ENCODE results near the gene TGFB1I1.
A peak's percentile ranks its signal among the peaks of the same experiment; 100 is the strongest.
"Not testable (repeated sequence)": the region's sequence is repeated elsewhere in the genome, so short reads cannot be mapped to it uniquely, and the experiment has no call there.

Gene TGFB1I1

DNA sequence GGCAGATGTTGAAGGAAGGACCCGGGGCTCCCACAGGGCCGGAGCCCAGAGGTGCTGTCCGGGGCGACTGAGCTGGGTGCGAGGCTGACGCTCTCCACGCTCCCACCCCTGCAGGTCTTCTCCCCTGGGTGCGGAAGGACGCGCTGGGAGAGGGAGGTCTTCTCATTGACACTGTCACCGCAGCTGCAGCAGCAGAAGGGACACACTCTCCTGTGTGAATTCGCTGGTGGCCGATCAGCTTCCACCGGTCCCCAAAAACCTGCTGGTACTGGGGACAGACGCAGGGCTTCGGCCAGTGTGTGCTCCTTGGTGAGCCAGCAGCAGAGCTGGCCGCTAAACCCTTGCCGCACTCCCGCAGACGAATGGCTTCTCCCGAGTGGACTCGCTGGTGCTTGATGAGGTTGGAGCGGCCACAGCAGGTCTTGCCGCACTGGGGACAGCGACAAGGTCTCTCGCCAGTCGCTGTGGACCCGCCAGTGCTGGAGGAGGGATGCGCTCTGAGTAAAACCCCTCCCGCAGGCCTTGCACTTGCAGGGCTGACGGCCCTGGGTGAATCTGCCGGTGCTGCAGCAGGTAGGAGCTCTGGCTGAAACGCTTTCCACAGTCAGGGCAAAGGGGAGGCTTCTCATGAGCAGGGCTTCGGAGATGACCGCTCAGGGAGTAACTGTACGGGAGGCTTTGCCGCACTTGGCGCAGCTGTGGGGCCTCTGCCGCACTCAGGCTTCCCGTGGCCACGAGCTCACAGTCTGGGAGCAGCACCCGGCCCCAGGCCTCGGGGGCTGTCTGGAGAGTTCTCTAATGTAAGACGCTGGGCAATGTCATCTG is 35.5 kb upstream of the TGFB1I1 start:
- no peaks in the 10 kb centered on the region for H3K36me3 ChIP-seq (ENCODE audit: control insufficient read depth, insufficient read depth, low read length)
- H3K4me1 ChIP-seq (ENCODE audit: control insufficient read depth, insufficient read depth, low read length) = no peaks in the 10 kb centered on the region
- H3K4me3 ChIP-seq (ENCODE audit: low read depth, low read length) = no peak overlapping the region
- H3K9me3 ChIP-seq (ENCODE audit: control insufficient read depth, insufficient read depth, low read length) = no peaks in the 10 kb centered on the region
- H3K27me3 ChIP-seq (ENCODE audit: control insufficient read depth, insufficient read depth, low read length) = no peaks in the 10 kb centered on the region
- H3K9ac ChIP-seq (ENCODE audit: low read depth, low read length) = no peak overlapping the region

DNA sequence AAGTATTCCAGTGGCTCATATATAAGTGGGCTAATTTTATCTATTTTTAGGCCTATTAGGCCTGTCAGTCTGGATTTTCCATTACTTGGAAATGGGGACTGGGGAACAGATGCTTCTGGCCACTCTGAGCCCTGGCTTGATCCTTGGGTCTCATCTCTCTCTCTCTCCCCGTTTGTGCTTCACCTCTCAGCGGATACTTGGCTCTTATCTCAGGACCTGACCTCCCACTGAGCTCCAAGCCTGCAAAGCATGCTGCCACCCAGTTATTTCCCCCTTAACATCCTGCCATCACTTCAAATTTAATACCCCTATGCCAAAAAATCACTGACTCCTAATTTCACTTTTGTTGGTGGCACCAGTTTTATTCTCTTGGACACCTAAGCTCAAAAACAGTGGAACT is 33.5 kb upstream of the TGFB1I1 start:
- no peaks in the 10 kb centered on the region for H3K9me3 ChIP-seq (ENCODE audit: control insufficient read depth, insufficient read depth, low read length)
- H3K9ac ChIP-seq (ENCODE audit: low read depth, low read length) = no peak overlapping the region
- no peak overlapping the region for H3K4me3 ChIP-seq (ENCODE audit: low read depth, low read length)
- no peaks in the 10 kb centered on the region for H3K36me3 ChIP-seq (ENCODE audit: control insufficient read depth, insufficient read depth, low read length)
- no peaks in the 10 kb centered on the region for H3K4me1 ChIP-seq (ENCODE audit: control insufficient read depth, insufficient read depth, low read length)
- no peaks in the 10 kb centered on the region for H3K27me3 ChIP-seq (ENCODE audit: control insufficient read depth, insufficient read depth, low read length)

GRCh38 chr16:31439023-31439422 is 32.9 kb upstream of the TGFB1I1 start:
- not testable (repeated sequence) for H3K4me3 ChIP-seq (ENCODE audit: low read depth, low read length); H3K9me3 ChIP-seq (ENCODE audit: control insufficient read depth, insufficient read depth, low read length); H3K4me1 ChIP-seq (ENCODE audit: control insufficient read depth, insufficient read depth, low read length); H3K36me3 ChIP-seq (ENCODE audit: control insufficient read depth, insufficient read depth, low read length); H3K9ac ChIP-seq (ENCODE audit: low read depth, low read length); H3K27me3 ChIP-seq (ENCODE audit: control insufficient read depth, insufficient read depth, low read length)

DNA sequence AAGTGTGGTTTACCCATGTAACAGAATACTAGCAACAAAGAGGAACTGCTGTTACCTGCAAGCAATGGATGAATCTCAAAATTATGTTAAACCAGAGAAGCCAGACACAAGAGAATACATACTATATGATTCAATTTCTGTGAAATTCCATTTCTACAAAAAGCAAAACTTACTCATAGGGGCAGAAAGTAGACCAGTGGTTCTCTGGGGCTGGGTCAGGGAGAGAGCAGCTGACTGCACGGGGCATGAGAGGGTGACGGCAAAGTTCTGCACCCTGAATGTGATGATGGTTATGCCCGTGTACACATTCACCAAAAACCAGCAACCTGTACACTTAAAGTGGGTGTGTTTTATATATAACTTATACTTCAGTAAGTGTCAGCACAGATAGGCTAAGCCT is 32.4 kb upstream of the TGFB1I1 start:
- Histone ChIP-seq H3K4me3 (ENCODE audit: low read depth, low read length) (no peak overlapping the region), H3K36me3 (ENCODE audit: control insufficient read depth, insufficient read depth, low read length) (no peaks in the 10 kb centered on the region), H3K9me3 (ENCODE audit: control insufficient read depth, insufficient read depth, low read length) (no peaks in the 10 kb centered on the region), H3K9ac (ENCODE audit: low read depth, low read length) (no peak overlapping the region), H3K27me3 (ENCODE audit: control insufficient read depth, insufficient read depth, low read length) (no peaks in the 10 kb centered on the region), H3K4me1 (ENCODE audit: control insufficient read depth, insufficient read depth, low read length) (no peaks in the 10 kb centered on the region)

DNA sequence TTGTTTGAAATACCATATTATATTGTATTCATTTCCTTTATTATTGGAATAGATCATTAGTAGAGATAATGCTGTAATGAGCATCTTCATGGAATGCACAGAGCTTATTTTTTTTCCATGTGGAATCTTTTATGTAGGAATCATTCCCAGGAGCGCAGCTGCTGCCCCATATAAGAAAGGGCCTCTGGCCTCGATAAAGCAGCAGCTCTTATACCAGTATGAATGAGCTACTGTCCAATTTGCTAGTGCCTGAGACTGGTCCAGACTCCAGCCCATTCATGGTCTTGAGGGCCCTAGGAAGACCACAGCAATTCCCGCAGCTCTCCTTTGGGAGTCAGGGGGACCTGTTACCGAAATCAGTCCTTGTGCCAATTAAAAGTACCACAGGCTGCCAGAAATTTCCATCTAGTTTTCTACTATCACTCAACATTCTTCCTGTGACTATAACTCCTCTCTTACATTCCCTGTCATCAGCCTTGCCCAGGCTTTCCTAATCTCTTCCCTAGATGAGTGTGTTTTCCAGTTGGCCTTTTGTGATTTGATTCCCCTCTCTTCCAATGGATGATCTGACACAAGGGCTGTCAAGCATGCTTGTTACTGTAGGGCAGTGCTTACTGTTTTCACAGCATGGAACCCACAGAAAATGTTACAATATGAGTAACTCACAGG is 31.3 kb upstream of the TGFB1I1 start:
- H3K9ac ChIP-seq (ENCODE audit: low read depth, low read length) = no peak overlapping the region
- no peak overlapping the region for H3K4me3 ChIP-seq (ENCODE audit: low read depth, low read length)
- H3K4me1 ChIP-seq (ENCODE audit: control insufficient read depth, insufficient read depth, low read length) = no peaks in the 10 kb centered on the region

GRCh38 chr16:31441956-31442355 is 30.0 kb upstream of the TGFB1I1 start:
- Histone ChIP-seq H3K27me3 (ENCODE audit: control insufficient read depth, insufficient read depth, low read length) (no peaks in the 10 kb centered on the region), H3K4me3 (ENCODE audit: low read depth, low read length) (no peak overlapping the region), H3K4me1 (ENCODE audit: control insufficient read depth, insufficient read depth, low read length) (no peaks in the 10 kb centered on the region), H3K9ac (ENCODE audit: low read depth, low read length) (no peak overlapping the region), H3K36me3 (ENCODE audit: control insufficient read depth, insufficient read depth, low read length) (no peaks in the 10 kb centered on the region), H3K9me3 (ENCODE audit: control insufficient read depth, insufficient read depth, low read length) (no peaks in the 10 kb centered on the region)

More for the DNA sequence above, 31.3 kb upstream of the TGFB1I1 start:
- Histone ChIP-seq H3K27me3 (ENCODE audit: control insufficient read depth, insufficient read depth, low read length) (no peaks in the 10 kb centered on the region), H3K9me3 (ENCODE audit: control insufficient read depth, insufficient read depth, low read length) (no peaks in the 10 kb centered on the region), H3K36me3 (ENCODE audit: control insufficient read depth, insufficient read depth, low read length) (no peaks in the 10 kb centered on the region)

GRCh38 chr16:31445931-31446330 is 26.0 kb upstream of the TGFB1I1 start:
- not testable (repeated sequence) for H3K9ac ChIP-seq (ENCODE audit: low read depth, low read length); H3K4me1 ChIP-seq (ENCODE audit: control insufficient read depth, insufficient read depth, low read length); H3K27me3 ChIP-seq (ENCODE audit: control insufficient read depth, insufficient read depth, low read length); H3K36me3 ChIP-seq (ENCODE audit: control insufficient read depth, insufficient read depth, low read length); H3K4me3 ChIP-seq (ENCODE audit: low read depth, low read length); H3K9me3 ChIP-seq (ENCODE audit: control insufficient read depth, insufficient read depth, low read length)

DNA sequence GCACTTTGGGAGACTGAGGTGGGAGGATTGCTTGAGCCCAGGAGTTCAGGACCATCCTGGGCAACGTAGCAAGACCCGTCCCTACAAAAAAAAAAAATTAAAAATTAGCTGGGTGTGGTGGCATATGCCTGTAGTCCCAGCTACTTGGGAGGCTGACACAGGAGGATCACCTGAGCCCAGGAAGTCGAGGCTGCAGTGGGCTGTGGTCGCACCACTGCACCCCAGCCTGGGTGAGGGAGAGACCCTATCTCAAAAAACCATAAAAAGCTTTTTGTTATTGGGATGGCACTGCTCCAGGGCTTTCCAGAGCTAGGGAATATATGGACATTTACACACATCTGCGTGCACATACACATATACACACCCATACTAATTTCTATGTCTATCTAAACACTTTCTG is 20.8 kb upstream of the TGFB1I1 start:
- no peak overlapping the region for H3K9ac ChIP-seq (ENCODE audit: low read depth, low read length)
- no peaks in the 10 kb centered on the region for H3K36me3 ChIP-seq (ENCODE audit: control insufficient read depth, insufficient read depth, low read length)
- H3K9me3 ChIP-seq (ENCODE audit: control insufficient read depth, insufficient read depth, low read length) = no peaks in the 10 kb centered on the region
- H3K4me1 ChIP-seq (ENCODE audit: control insufficient read depth, insufficient read depth, low read length) = peaks cover 17% of the 10 kb centered on the region
- H3K27me3 ChIP-seq (ENCODE audit: control insufficient read depth, insufficient read depth, low read length) = no peaks in the 10 kb centered on the region
- H3K4me3 ChIP-seq (ENCODE audit: low read depth, low read length) = no peak overlapping the region

DNA sequence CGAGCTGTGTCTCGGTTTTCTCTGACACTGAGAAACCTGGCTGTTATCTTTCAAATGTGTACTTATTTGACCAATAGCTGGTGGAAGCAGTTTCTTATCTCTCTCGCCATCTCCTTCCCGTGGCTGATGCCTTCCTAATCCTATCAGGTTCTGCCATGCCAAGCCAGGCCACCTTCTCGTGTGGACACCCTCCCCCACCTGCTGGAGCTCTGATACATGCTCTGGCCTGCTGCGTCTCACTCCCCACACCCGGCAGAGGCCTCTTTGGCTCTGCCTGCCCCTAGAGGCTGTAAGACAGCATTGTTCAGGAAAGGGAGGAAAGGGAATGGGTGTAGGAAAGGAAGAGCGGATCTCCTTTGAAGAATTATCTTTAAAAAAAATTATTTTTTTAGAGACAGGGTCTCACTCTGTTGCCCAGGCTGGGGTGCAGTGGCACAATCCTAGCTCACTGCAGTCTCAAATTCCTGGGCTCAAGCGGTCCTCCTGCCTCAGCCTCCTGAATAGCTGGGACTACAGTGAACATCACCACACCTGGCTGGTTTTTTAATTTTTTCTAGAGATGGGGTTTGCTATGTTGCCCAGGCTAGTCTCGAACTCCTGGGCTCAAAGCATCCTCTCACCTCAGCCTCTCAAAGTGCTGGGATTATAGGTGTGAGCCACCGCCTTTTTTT is 20.1 kb upstream of the TGFB1I1 start:
- Histone ChIP-seq H3K36me3 (ENCODE audit: control insufficient read depth, insufficient read depth, low read length) (no peaks in the 10 kb centered on the region), H3K4me3 (ENCODE audit: low read depth, low read length) (no peak overlapping the region), H3K9ac (ENCODE audit: low read depth, low read length) (no peak overlapping the region), H3K9me3 (ENCODE audit: control insufficient read depth, insufficient read depth, low read length) (no peaks in the 10 kb centered on the region), H3K4me1 (ENCODE audit: control insufficient read depth, insufficient read depth, low read length) (peaks cover 17% of the 10 kb centered on the region), H3K27me3 (ENCODE audit: control insufficient read depth, insufficient read depth, low read length) (no peaks in the 10 kb centered on the region)

- Histone ChIP-seq H3K4me1 (ENCODE audit: control insufficient read depth, insufficient read depth, low read length) (peaks cover 17% of the 10 kb centered on the region), H3K9ac (ENCODE audit: low read depth, low read length) (no peak overlapping the region), H3K4me3 (ENCODE audit: low read depth, low read length) (no peak overlapping the region), H3K27me3 (ENCODE audit: control insufficient read depth, insufficient read depth, low read length) (no peaks in the 10 kb centered on the region), H3K9me3 (ENCODE audit: control insufficient read depth, insufficient read depth, low read length) (no peaks in the 10 kb centered on the region), H3K36me3 (ENCODE audit: control insufficient read depth, insufficient read depth, low read length) (no peaks in the 10 kb centered on the region)
Measured at GRCh38 chr16:31452631-31453106, 19.3 kb upstream of the TGFB1I1 start.

DNA sequence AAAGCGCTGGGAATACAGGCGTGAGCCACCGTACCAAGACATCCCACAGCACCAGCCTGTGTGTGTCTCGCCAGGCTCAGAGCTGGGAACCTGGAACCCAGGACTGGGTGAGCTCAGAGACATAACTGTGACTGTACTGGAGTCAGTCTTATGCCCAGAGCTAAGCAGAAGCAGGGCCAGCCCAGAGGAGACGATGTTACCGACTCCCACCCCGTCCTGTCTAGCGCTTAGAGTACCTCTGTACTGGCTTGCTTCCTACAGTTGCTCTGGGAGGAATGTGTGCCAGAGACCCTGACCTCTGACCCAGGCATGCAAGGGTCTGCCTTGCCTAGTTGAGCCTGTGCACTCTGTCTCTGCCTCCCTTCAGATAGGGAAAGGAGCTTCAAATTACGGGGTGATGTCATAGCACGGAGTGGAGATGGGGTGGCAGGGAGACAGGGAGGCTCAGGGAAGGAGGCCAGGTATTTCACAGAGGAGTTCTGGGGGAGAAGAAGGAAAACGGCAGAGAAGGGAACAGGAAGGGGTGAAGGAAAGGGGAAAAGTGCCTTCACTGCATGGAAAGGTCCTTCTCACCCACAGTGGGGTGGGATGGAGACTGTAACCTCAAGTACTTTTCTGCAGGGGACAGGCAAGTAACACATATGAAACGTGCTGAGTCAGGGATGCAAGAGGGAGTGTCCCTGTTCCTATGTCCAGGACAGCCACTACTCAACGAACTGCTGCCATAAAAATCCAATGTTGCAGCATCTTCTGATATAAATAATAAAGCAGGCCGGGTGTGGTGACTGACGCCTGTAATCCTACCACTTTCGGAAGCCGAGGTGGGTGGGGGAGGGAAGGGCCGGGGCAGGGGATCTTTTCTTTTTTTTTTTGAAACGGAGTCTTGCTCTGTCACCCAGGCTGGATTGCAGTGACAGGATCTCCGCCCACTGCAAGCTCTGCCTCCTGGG is 18.4 kb upstream of the TGFB1I1 start:
- H3K4me3 ChIP-seq (ENCODE audit: low read depth, low read length) = peak overlapping the region; percentile 4
- no peak overlapping the region for H3K9ac ChIP-seq (ENCODE audit: low read depth, low read length)
- H3K4me1 ChIP-seq (ENCODE audit: control insufficient read depth, insufficient read depth, low read length) = peaks cover 17% of the 10 kb centered on the region
- H3K36me3 ChIP-seq (ENCODE audit: control insufficient read depth, insufficient read depth, low read length) = no peaks in the 10 kb centered on the region
- H3K27me3 ChIP-seq (ENCODE audit: control insufficient read depth, insufficient read depth, low read length) = no peaks in the 10 kb centered on the region
- H3K9me3 ChIP-seq (ENCODE audit: control insufficient read depth, insufficient read depth, low read length) = no peaks in the 10 kb centered on the region

All from iPS-15b (cell line).